Neural cell (in vitro differentiated cells): Measurements from ENCODE around the gene NGDN. TPM values are rescaled to one million over a fixed set of nuclear protein-coding genes. Genes with fewer than 3 reads are reported as not detected.

Experiments used
- H2AFZ ChIP-seq: fragments of 200-600, 300-800 bp; sonication (generic), shearing (Covaris generic); 2 replicates; pipeline ENCODE4 v1.6.0; 2014; ENCODE audit warnings: low read depth, mild to moderate bottlenecking, antibody characterized with exemption, low read length, moderate library complexity
- H3F3A ChIP-seq: fragments of 200-600 bp; shearing (Covaris generic); 2 replicates; pipeline ENCODE4 v1.6.1; 2016; ENCODE audit warnings: mild to moderate bottlenecking, moderate library complexity, mixed read lengths, antibody characterized with exemption, low read length; ENCODE audit not compliant: insufficient read depth, poor library complexity, severe bottlenecking
- H3K27ac ChIP-seq: fragments of 200-600, 300-800 bp; sonication (generic), shearing (Covaris generic); 2 replicates; pipeline ENCODE4 v1.5.1; 2014; ENCODE audit warnings: mild to moderate bottlenecking, low read length, moderate library complexity
- H3K27me3 ChIP-seq: fragments of 300-800, 200-600 bp; sonication (generic), shearing (Covaris generic); 2 replicates; pipeline ENCODE4 v1.6.0; 2014; ENCODE audit warnings: mild to moderate bottlenecking, low read depth, low read length, moderate library complexity; ENCODE audit not compliant: insufficient read depth
- H3K36me3 ChIP-seq: fragments of 300-800, 200-600 bp; sonication (generic), shearing (Covaris generic); 2 replicates; pipeline ENCODE4 v1.5.1; 2014; ENCODE audit warnings: mild to moderate bottlenecking, antibody characterized with exemption, low read length, moderate library complexity; ENCODE audit not compliant: insufficient read depth
- H3K4me2 ChIP-seq: fragments of 300-800, 200-600 bp; sonication (generic), shearing (Covaris generic); 2 replicates; pipeline ENCODE4 v1.6.0; 2014; ENCODE audit warnings: mild to moderate bottlenecking, low read length
- H3K4me3 ChIP-seq: fragments of 300-800, 200-600 bp; sonication (generic), shearing (Covaris generic); 2 replicates; pipeline ENCODE4 v1.5.1; 2014; ENCODE audit warnings: mild to moderate bottlenecking, low read length, moderate library complexity
- H3K79me2 ChIP-seq: fragments of 200-600 bp; shearing (Covaris generic); replicated peaks from 2 replicates; pipeline ENCODE4 v1.6.0; 2014; ENCODE audit warnings: mild to moderate bottlenecking, low read length, moderate library complexity; ENCODE audit not compliant: insufficient read depth
- H3K9ac ChIP-seq: fragments of 300-800, 200-600 bp; sonication (generic), shearing (Covaris generic); 2 replicates; pipeline ENCODE4 v1.6.1; 2016; ENCODE audit warnings: mild to moderate bottlenecking, low read length, mixed read lengths
- H3K9me2 ChIP-seq: fragments of 200-600 bp; shearing (Covaris generic); 2 replicates; pipeline ENCODE4 v1.6.1; 2016; ENCODE audit warnings: mild to moderate bottlenecking, low read length, mixed read lengths; ENCODE audit not compliant: insufficient read depth
- H3K9me3 ChIP-seq: fragments of 200-600, 300-800 bp; sonication (generic), shearing (Covaris generic); 2 replicates; pipeline ENCODE4 v1.6.1; 2016; ENCODE audit warnings: mild to moderate bottlenecking, mixed run types, low read length, moderate library complexity, mixed read lengths
- H4K20me1 ChIP-seq: fragments of 200-600 bp; shearing (Covaris generic); 2 replicates; pipeline ENCODE4 v1.6.1; 2016; ENCODE audit warnings: mild to moderate bottlenecking, mixed run types; ENCODE audit not compliant: insufficient read depth
- CTCF ChIP-seq: fragments of 450-650 bp; IDR thresholded peaks from 2 replicates; pipeline ENCODE4 v1.5.1; 2014; ENCODE audit warnings: antibody characterized with exemption, mild to moderate bottlenecking, moderate library complexity; ENCODE audit not compliant: poor library complexity, severe bottlenecking
- EP300 ChIP-seq: fragments of 450-650 bp; conservative IDR thresholded peaks from 2 replicates; pipeline ENCODE4 v1.6.1; 2014; ENCODE audit warnings: antibody characterized with exemption, mild to moderate bottlenecking, moderate library complexity; ENCODE audit not compliant: poor library complexity, severe bottlenecking
- EZH2 ChIP-seq: fragments of 200-600, 300-800 bp; shearing (Covaris generic), sonication (generic); IDR thresholded peaks from 2 replicates; pipeline ENCODE4 v1.6.1; 2014; ENCODE audit warnings: antibody characterized with exemption, low read length, borderline replicate concordance, mild to moderate bottlenecking; ENCODE audit not compliant: insufficient read depth, poor library complexity, severe bottlenecking
- MXI1 ChIP-seq: fragments of 450-650 bp; conservative IDR thresholded peaks from 2 replicates; pipeline ENCODE4 v1.6.1; 2014; ENCODE audit warnings: antibody characterized with exemption, mild to moderate bottlenecking; ENCODE audit not compliant: poor library complexity, severe bottlenecking
- POLR2AphosphoS5 ChIP-seq: IDR thresholded peaks from 2 replicates; pipeline ENCODE4 v1.6.1; 2012
- RAD21 ChIP-seq: fragments of 450-650 bp; conservative IDR thresholded peaks from 2 replicates; pipeline ENCODE4 v1.6.1; 2014; ENCODE audit warnings: antibody characterized with exemption, mild to moderate bottlenecking, moderate library complexity
- REST ChIP-seq: IDR thresholded peaks from 2 replicates; pipeline ENCODE4 v1.6.1; 2012; ENCODE audit warnings: borderline replicate concordance
- SMC3 ChIP-seq: fragments of 450-650 bp; conservative IDR thresholded peaks from 2 replicates; pipeline ENCODE4 v1.6.1; 2014; ENCODE audit warnings: antibody characterized with exemption, mild to moderate bottlenecking, moderate library complexity; ENCODE audit not compliant: poor library complexity
- TAF1 ChIP-seq: IDR thresholded peaks from 2 replicates; pipeline ENCODE4 v1.6.1; 2012; ENCODE audit warnings: low read depth
- polyA plus RNA-seq: library from polyadenylated mRNA; depleted of rRNA; stranded (reverse); fragments of >200 nt; gene quantifications from 2 replicates; pipeline ENCODE4 v1.2.3, GENCODE V29; 2014

NGDN gene
- polyA plus RNA-seq, 1 donor from 2014 or later = 137 TPM

GRCh38 chr14:23470947-23471346 is 1.4 kb downstream of the NGDN start:
- no peaks in the 10 kb centered on the region for H4K20me1 ChIP-seq
- H3K9ac ChIP-seq = no peak overlapping the region
- no peak overlapping the region for H3K27ac ChIP-seq
- H3K27me3 ChIP-seq = no peaks in the 10 kb centered on the region
- peaks cover 8% of the 10 kb centered on the region for H3K36me3 ChIP-seq
- TF ChIP-seq POLR2AphosphoS5 (no peak), EZH2 (no peak), MXI1 (no peak), TAF1 (no peak), SMC3 (no peak), REST (no peak), RAD21 (no peak), CTCF (no peak), EP300 (no peak)
- no peak overlapping the region for H2AFZ ChIP-seq
- no peaks in the 10 kb centered on the region for H3K9me3 ChIP-seq
- H3K79me2 ChIP-seq = peaks cover 18% of the 10 kb centered on the region
- H3F3A ChIP-seq = peaks cover 5% of the 10 kb centered on the region
- H3K4me3 ChIP-seq = peak overlapping the region; percentile 69
- no peak overlapping the region for H3K4me2 ChIP-seq
- H3K9me2 ChIP-seq = no peaks in the 10 kb centered on the region

- Histone ChIP-seq H3K9me3 (no peaks in the 10 kb centered on the region), H3K9me2 (no peaks in the 10 kb centered on the region), H3K79me2 (no peaks in the 10 kb centered on the region), H3K27me3 (no peaks in the 10 kb centered on the region), H3K4me3 (no peak overlapping the region), H3F3A (no peaks in the 10 kb centered on the region), H3K9ac (no peak overlapping the region), H2AFZ (no peak overlapping the region), H3K36me3 (peaks cover 22% of the 10 kb centered on the region), H3K4me2 (no peak overlapping the region), H4K20me1 (no peaks in the 10 kb centered on the region), H3K27ac (no peak overlapping the region)
- no peak for TF ChIP-seq EP300
- peak; percentile 99 for TF ChIP-seq SMC3
- no peak for TF ChIP-seq MXI1
- TF ChIP-seq POLR2AphosphoS5 = no peak
- TF ChIP-seq TAF1 = no peak
- peak; percentile 92 for TF ChIP-seq CTCF
- TF ChIP-seq REST = no peak
- TF ChIP-seq EZH2 = no peak
- peak; percentile 96 for TF ChIP-seq RAD21
These were observed 8.7 kb downstream of the NGDN start for GRCh38 chr14:23478109-23478759.
